Measurements from ENCODE around the gene COMT.

The COMT gene

GRCh38 chr22:19995611-19996339, 54.2 kb downstream of the COMT start:
- no peak for DNase-seq (ENCODE audit: low spot score)

DNA sequence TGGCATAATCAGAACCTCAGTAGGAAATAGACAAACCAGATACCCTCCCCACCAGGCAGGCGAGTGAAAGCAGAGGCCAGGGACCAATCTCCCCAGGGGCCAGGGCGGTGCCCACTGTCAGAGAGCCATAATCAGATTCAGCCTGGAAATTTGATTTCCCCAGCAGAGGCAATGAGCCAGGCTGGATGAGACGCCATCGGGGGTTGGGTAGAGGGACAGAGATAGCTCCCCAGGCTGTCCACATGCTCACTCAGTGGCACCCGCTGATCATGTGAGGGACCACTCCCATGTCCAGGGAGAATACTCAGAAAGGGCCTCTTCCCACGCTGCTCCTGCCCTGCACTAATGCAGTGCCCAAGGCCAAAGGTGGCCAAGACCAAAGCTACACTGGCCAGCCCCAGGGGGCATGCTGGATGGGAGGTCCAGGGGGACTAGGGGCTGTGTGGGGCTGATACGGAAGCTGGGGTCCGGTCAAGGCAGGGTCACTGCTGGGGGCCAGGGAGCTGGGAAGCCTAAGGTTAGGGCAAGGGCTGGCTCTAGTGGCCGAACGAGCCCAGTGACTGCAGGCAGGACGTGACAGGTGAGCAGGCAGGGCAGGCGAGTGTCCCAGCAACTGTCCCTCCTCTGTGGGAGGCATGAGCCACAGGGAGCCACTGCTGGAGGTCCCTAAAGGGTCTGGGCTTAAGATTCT, 55.3 kb downstream of the COMT start:
- no peak for DNase-seq (ENCODE audit: low spot score)

- DNase-seq (ENCODE audit: low spot score): no peak
Observed at GRCh38 chr22:19997561-19998231, 56.1 kb downstream of the COMT start.

- DNase-seq (ENCODE audit: low spot score): no peak
Observed at GRCh38 chr22:19998232-19998951, 56.8 kb downstream of the COMT start.

GRCh38 chr22:19998991-19999820, 57.6 kb downstream of the COMT start:
- no peak for DNase-seq (ENCODE audit: low spot score)

- DNase-seq (ENCODE audit: low spot score): no peak
Observed at GRCh38 chr22:20000246-20001081, 58.9 kb downstream of the COMT start.

GRCh38 chr22:20001082-20001638, 59.6 kb downstream of the COMT start:
- no peak for DNase-seq (ENCODE audit: low spot score)

- no peak for DNase-seq (ENCODE audit: low spot score)
Observed at GRCh38 chr22:20002128-20002527, 60.6 kb downstream of the COMT start.

GRCh38 chr22:20002636-20003035, 61.1 kb downstream of the COMT start:
- no peak for DNase-seq (ENCODE audit: low spot score)

GRCh38 chr22:20003304-20003703, 61.7 kb downstream of the COMT start:
- no peak for DNase-seq (ENCODE audit: low spot score)

DNA sequence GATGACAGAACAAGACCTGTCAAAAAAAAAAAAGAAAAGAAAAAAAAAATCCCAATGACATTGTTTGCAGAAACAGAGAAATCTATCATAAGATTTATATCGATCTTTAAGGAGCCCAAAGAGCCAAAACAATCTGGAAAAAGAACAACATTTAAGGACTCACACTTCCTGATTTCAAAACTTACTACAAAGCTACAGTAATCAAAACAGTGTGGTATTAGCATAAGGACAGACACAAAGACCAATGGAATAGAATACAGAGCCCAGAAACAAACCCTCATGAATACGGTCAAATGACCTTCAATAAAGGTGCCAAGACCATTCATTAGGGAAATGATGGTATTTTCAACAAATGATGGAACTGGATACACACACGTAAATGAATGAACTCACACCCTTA, 62.9 kb downstream of the COMT start:
- DNase-seq (ENCODE audit: low spot score): no peak

DNA sequence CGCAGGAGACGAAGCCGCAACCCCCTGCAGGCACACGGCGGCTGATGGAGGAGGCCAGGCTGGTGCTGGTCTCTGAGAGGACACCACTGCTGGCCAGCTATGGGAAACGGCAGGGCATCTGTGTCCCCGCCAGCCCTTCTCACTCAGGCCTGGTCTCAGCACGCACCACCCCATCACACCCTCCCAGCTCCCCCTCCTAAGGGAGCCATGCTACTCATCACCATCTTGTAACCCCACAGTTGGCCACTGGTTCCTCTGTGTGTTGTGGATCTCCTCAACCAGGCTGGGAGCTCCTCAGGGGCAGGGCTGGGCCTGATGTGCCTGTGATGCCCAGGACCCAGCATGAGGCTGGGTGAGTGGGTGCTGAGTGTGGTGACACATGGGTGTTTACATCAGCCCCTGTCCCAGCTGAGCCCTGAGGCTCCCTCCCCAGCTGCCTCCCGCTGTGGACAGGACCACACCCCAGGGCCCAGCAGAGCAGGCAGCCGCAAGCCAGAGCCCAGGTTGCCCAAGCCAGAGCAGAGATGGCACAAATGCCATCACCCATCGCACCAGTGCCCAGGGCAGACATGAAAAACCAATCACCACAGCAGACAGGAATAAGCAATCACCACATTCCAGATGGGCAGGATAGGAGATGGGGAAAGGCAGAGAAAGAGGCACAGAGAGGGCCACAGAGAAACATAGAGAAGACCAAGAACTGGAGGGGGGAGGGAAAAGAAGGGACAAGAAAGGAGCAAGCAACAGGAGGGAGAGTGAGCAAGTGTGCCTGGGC, 66.8 kb downstream of the COMT start:
- DNase-seq (ENCODE audit: low spot score): no peak

DNA sequence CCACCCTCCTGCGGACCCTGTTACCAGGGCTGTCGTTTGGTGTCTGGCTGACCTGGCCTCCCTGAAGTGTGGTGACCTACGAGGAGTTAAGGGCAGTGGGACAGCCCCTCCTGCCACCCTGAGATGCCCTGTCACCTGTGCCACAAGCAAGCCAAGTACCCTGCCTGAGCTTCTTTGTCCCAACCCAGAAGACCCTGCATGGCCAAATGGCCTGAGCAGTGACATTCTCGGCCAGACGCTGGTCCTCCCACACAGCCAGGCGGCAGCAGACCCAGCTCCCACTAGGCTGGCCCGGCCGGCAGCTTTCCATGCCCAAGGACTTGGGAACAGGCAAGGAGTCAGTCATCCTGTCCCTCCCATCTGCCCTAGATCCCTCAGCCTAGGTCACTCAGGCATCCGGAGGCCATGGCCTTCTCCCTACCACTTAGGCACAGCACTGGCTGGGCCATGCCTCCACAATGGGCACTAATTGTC, 67.5 kb downstream of the COMT start:
- DNase-seq (ENCODE audit: low spot score): no peak

DNA sequence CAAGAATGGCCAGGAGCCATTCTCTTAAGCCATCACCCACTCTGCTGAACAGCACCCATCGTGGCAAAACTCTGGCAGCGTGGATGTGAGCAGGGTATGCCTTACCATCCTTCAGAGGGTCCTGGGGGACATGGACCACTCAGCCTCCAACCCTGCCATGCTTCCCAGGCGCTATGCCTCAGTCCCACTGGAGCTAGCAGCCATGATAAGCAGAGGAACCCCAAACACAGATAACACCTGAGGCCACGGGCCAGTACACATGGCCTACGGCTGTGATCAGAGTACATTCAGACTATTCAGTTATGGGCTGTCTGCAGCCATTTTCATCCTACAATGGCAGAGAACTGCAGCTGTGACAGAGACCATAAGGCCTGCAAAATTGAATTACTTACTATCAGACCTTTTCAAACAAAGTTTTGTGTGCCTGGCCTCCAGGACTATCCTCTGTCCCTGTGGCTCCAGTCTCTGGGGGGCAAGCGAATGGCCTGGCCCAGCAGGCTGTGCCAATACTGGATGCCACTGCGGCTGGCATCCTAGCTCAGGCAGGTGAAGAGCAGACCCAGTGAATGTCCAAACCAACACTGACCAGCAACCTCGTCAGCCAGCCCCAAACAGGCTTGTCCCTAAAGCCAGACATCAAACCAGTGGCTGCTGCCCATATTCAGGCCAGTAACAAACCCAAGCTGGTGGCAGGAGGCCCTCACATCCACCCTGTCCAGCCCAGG, 68.2 kb downstream of the COMT start:
- DNase-seq (ENCODE audit: low spot score): no peak

DNA sequence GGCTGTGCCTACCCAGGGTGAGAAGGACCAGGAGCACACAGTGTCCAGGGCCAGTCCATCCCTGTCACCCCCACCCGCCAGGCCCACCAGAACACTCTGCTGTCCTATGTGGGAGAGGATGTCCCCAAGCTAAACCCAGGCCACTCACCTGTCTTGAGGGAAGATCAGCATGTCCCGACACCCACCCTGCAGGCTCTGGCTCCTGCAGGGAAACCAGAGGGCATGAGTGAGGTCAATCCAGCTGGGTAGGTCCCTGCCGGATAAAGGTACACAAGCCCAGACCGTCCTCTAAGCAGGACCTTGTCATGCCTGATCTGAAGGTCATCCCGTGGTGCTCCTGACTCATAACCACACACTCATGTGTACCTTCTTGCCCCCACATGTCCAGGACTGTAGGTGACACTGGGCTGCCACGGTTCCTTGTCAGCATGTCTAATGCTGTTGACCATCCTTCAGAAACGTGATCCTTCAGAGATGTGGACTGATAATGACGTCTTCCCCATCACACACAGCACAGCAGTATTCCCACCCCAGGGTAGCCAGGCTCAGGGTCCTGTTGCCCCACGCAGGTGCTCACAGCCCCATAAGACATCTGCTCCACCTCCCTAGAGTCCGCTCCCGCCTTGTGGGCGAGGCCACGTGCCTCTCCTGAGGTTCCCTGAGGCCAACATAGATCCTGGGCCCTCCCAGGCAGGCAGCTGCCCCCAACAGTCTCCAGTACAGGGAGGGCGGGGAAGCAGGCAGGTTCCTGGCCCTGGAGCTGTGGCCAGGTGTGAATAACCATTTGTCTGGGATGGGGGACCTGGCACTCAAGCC, 68.9 kb downstream of the COMT start:
- no peak for DNase-seq (ENCODE audit: low spot score)

- no peak for DNase-seq (ENCODE audit: low spot score)
Observed at GRCh38 chr22:20011123-20011992, 69.8 kb downstream of the COMT start.
